ENCODE results near the gene PACSIN2. TPM values are rescaled to one million over a fixed set of nuclear protein-coding genes. Genes with fewer than 3 reads are reported as not detected.
A peak's percentile ranks its signal among the peaks of the same experiment; 100 is the strongest.

PACSIN2 gene
- 10 to 100 TPM; 28.8 to 31.3 TPM for total RNA-seq

GRCh38 chr22:43014869-43015676 is at the start of gene PACSIN2:
Gene PACSIN2 (minus strand): TSS chr22:43015149. CDS start chr22:42912080, 103,069 bp downstream.
- peak within 1 kb of the TSS; percentile 90 for H3K27ac Mint-ChIP-seq
- no peaks in the 10 kb centered on the region for H3K27me3 Mint-ChIP-seq (ENCODE audit: low read depth)
- H3K4me3 Mint-ChIP-seq = peak within 1 kb of the TSS; percentile 97 to 98
- peak; percentile 98 to 99 for ATAC-seq (replicated peaks in 1 of 2)
- H3K9me3 Mint-ChIP-seq = no peaks in the 10 kb centered on the region
- DNase-seq = peak; percentile 99
- peaks cover 22% of the 10 kb centered on the region for H3K4me1 Mint-ChIP-seq (ENCODE audit: low read depth)
- H3K36me3 Mint-ChIP-seq (ENCODE audit: insufficient read depth in 2 of 2) = peaks cover 0 to 2% of the 10 kb centered on the region in 2 donors

GRCh38 chr22:43060183-43060582 is 45.2 kb upstream of the PACSIN2 start:
- Mint-ChIP-seq H3K36me3 (ENCODE audit: insufficient read depth in 2 of 2) (peaks cover 0 to 1% of the 10 kb centered on the region in 2 donors), H3K27me3 (ENCODE audit: low read depth) (no peaks in the 10 kb centered on the region), H3K4me3 (no peak overlapping the region), H3K9me3 (no peaks in the 10 kb centered on the region), H3K27ac (no peak overlapping the region), H3K4me1 (ENCODE audit: low read depth) (no peaks in the 10 kb centered on the region)
- ATAC-seq (replicated peaks in 1 of 2) (peak in 1 of 2 donors; percentile 47), DNase-seq (peak; percentile 47 to 62)

GRCh38 chr22:43057641-43058040 is 42.7 kb upstream of the PACSIN2 start:
- Mint-ChIP-seq H3K27ac (no peak overlapping the region), H3K36me3 (ENCODE audit: insufficient read depth in 2 of 2) (no peaks in the 10 kb centered on the region), H3K27me3 (ENCODE audit: low read depth) (no peaks in the 10 kb centered on the region), H3K9me3 (no peaks in the 10 kb centered on the region), H3K4me3 (no peak overlapping the region), H3K4me1 (ENCODE audit: low read depth) (no peaks in the 10 kb centered on the region)
- DNase-seq (no peak), ATAC-seq (replicated peaks in 1 of 2) (no peak)

GRCh38 chr22:43053176-43053575 is 38.2 kb upstream of the PACSIN2 start:
- H3K27me3 Mint-ChIP-seq (ENCODE audit: low read depth) = no peaks in the 10 kb centered on the region
- no peak overlapping the region for H3K4me3 Mint-ChIP-seq
- DNase-seq (no peak), ATAC-seq (replicated peaks in 1 of 2) (no peak)
- no peaks in the 10 kb centered on the region for H3K4me1 Mint-ChIP-seq (ENCODE audit: low read depth)
- no peaks in the 10 kb centered on the region for H3K36me3 Mint-ChIP-seq (ENCODE audit: insufficient read depth in 2 of 2)
- no peaks in the 10 kb centered on the region for H3K9me3 Mint-ChIP-seq
- no peak overlapping the region for H3K27ac Mint-ChIP-seq

GRCh38 chr22:43050995-43051394 is 36.0 kb upstream of the PACSIN2 start:
- Mint-ChIP-seq H3K36me3 (ENCODE audit: insufficient read depth in 2 of 2) (no peaks in the 10 kb centered on the region), H3K27ac (no peak overlapping the region), H3K27me3 (ENCODE audit: low read depth) (no peaks in the 10 kb centered on the region), H3K9me3 (no peaks in the 10 kb centered on the region), H3K4me1 (ENCODE audit: low read depth) (no peaks in the 10 kb centered on the region), H3K4me3 (no peak overlapping the region)
- no peak for ATAC-seq (replicated peaks in 1 of 2)
- DNase-seq = no peak

- no peak overlapping the region for H3K27ac Mint-ChIP-seq
- H3K4me3 Mint-ChIP-seq = no peak overlapping the region
- no peaks in the 10 kb centered on the region for H3K36me3 Mint-ChIP-seq (ENCODE audit: insufficient read depth in 2 of 2)
- DNase-seq = no peak
- H3K9me3 Mint-ChIP-seq = no peaks in the 10 kb centered on the region
- H3K27me3 Mint-ChIP-seq (ENCODE audit: low read depth) = no peaks in the 10 kb centered on the region
- ATAC-seq (replicated peaks in 1 of 2) = no peak
- no peaks in the 10 kb centered on the region for H3K4me1 Mint-ChIP-seq (ENCODE audit: low read depth)
Observed at GRCh38 chr22:43047605-43048004, 32.7 kb upstream of the PACSIN2 start.

- H3K36me3 Mint-ChIP-seq (ENCODE audit: insufficient read depth in 2 of 2) = no peaks in the 10 kb centered on the region
- no peak overlapping the region for H3K4me3 Mint-ChIP-seq
- no peak overlapping the region for H3K27ac Mint-ChIP-seq
- H3K27me3 Mint-ChIP-seq (ENCODE audit: low read depth) = no peaks in the 10 kb centered on the region
- no peak for DNase-seq
- H3K9me3 Mint-ChIP-seq = no peaks in the 10 kb centered on the region
- ATAC-seq (replicated peaks in 1 of 2) = no peak
- no peaks in the 10 kb centered on the region for H3K4me1 Mint-ChIP-seq (ENCODE audit: low read depth)
Observed at GRCh38 chr22:43044290-43044712, 29.4 kb upstream of the PACSIN2 start.

GRCh38 chr22:43042101-43042780 is 27.3 kb upstream of the PACSIN2 start:
- no peaks in the 10 kb centered on the region for H3K36me3 Mint-ChIP-seq (ENCODE audit: insufficient read depth in 2 of 2)
- H3K27me3 Mint-ChIP-seq (ENCODE audit: low read depth) = no peaks in the 10 kb centered on the region
- no peaks in the 10 kb centered on the region for H3K4me1 Mint-ChIP-seq (ENCODE audit: low read depth)
- ATAC-seq (replicated peaks in 1 of 2) (no peak), DNase-seq (no peak)
- H3K27ac Mint-ChIP-seq = no peak overlapping the region
- no peaks in the 10 kb centered on the region for H3K9me3 Mint-ChIP-seq
- H3K4me3 Mint-ChIP-seq = no peak overlapping the region

GRCh38 chr22:43039800-43040199 is 24.9 kb upstream of the PACSIN2 start:
- ATAC-seq (replicated peaks in 1 of 2) (no peak), DNase-seq (no peak)
- Mint-ChIP-seq H3K4me1 (ENCODE audit: low read depth) (no peaks in the 10 kb centered on the region), H3K27me3 (ENCODE audit: low read depth) (no peaks in the 10 kb centered on the region), H3K4me3 (no peak overlapping the region), H3K36me3 (ENCODE audit: insufficient read depth in 2 of 2) (no peaks in the 10 kb centered on the region), H3K9me3 (no peaks in the 10 kb centered on the region), H3K27ac (no peak overlapping the region)

- ATAC-seq (replicated peaks in 1 of 2) = no peak
- Mint-ChIP-seq H3K4me1 (ENCODE audit: low read depth) (peaks cover 5% of the 10 kb centered on the region), H3K27me3 (ENCODE audit: low read depth) (no peaks in the 10 kb centered on the region), H3K4me3 (no peak overlapping the region), H3K27ac (no peak overlapping the region), H3K9me3 (no peaks in the 10 kb centered on the region), H3K36me3 (ENCODE audit: insufficient read depth in 2 of 2) (no peaks in the 10 kb centered on the region)
- DNase-seq = no peak
Observed at GRCh38 chr22:43038325-43038724, 23.4 kb upstream of the PACSIN2 start.

GRCh38 chr22:43036282-43036829 is 21.4 kb upstream of the PACSIN2 start:
- H3K9me3 Mint-ChIP-seq = no peaks in the 10 kb centered on the region
- no peaks in the 10 kb centered on the region for H3K36me3 Mint-ChIP-seq (ENCODE audit: insufficient read depth in 2 of 2)
- ATAC-seq (replicated peaks in 1 of 2) (no peak), DNase-seq (no peak)
- H3K27me3 Mint-ChIP-seq (ENCODE audit: low read depth) = no peaks in the 10 kb centered on the region
- no peak overlapping the region for H3K27ac Mint-ChIP-seq
- H3K4me3 Mint-ChIP-seq = no peak overlapping the region
- peaks cover 5% of the 10 kb centered on the region for H3K4me1 Mint-ChIP-seq (ENCODE audit: low read depth)

- H3K36me3 Mint-ChIP-seq (ENCODE audit: insufficient read depth in 2 of 2) = no peaks in the 10 kb centered on the region
- peaks cover 5% of the 10 kb centered on the region for H3K4me1 Mint-ChIP-seq (ENCODE audit: low read depth)
- H3K4me3 Mint-ChIP-seq = no peak overlapping the region
- H3K27ac Mint-ChIP-seq = no peak overlapping the region
- H3K9me3 Mint-ChIP-seq = no peaks in the 10 kb centered on the region
- no peaks in the 10 kb centered on the region for H3K27me3 Mint-ChIP-seq (ENCODE audit: low read depth)
- no peak for ATAC-seq (replicated peaks in 1 of 2)
- DNase-seq = no peak
Observed at GRCh38 chr22:43035250-43035649, 20.3 kb upstream of the PACSIN2 start.

GRCh38 chr22:43031617-43032016 is 16.7 kb upstream of the PACSIN2 start:
- Mint-ChIP-seq H3K4me1 (ENCODE audit: low read depth) (peaks cover 5% of the 10 kb centered on the region), H3K27me3 (ENCODE audit: low read depth) (no peaks in the 10 kb centered on the region), H3K27ac (no peak overlapping the region), H3K9me3 (no peaks in the 10 kb centered on the region), H3K36me3 (ENCODE audit: insufficient read depth in 2 of 2) (no peaks in the 10 kb centered on the region), H3K4me3 (no peak overlapping the region)
- no peak for DNase-seq
- no peak for ATAC-seq (replicated peaks in 1 of 2)

All from activated T-cell treated with anti-CD3 and anti-CD28 coated beads, Interleukin-2, amount 50 U/mL, for 72 hours (primary cell).